HL-60/S4 treated with phorbol 12-myristate 13-acetate at 8.2 ng/mL for 4 days and 3 days (cell line): ENCODE measurements around the gene CXorf49.
"Not testable (repeated sequence)": the region's sequence is repeated elsewhere in the genome, so short reads cannot be mapped to it uniquely, and the experiment has no call there.

Experiments used
- in situ Hi-C: fragments of 300-500 bp; cut with MboI; formaldehyde crosslinking; loops from 2 replicates; pipeline ENCODE4 v1.15.0; 2022; ENCODE audit warnings: low sequenced_read_pairs

CXorf49 gene

GRCh38 chrX:71675636-71676035, 42.4 kb downstream of the CXorf49 start:
- in situ Hi-C loops, result not testable (repeated sequence)

- in situ Hi-C loops, result no loop called here
Measured at GRCh38 chrX:71671938-71672337, 46.1 kb downstream of the CXorf49 start.

- in situ Hi-C loops, result no loop called here
Measured at GRCh38 chrX:71671043-71671780, 46.9 kb downstream of the CXorf49 start.

- in situ Hi-C loops, result not testable (repeated sequence)
Measured at GRCh38 chrX:71669947-71670346, 48.1 kb downstream of the CXorf49 start.

DNA sequence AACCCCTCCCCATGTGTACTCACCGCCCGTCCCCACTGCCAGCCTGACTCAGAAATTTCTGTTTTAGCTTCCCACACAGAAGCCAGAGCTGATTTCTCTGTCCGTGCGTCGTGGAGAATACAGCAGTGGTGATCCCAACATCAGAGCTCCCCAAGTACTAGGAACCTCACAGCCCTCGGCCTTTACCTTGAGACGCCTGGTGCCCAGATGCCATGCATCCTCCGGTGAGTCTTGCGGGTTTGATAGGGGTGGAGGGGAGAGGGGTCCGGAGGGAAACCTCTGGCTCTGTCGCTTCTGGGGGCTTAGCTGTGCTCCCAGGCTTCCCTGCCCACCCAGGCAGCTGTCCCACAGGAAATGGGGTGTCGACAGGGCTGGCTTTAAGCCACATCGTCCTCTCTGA, 48.6 kb downstream of the CXorf49 start:
- in situ Hi-C loops, result no loop called here

- in situ Hi-C loops, result no loop called here
Measured at GRCh38 chrX:71668248-71668595, 49.9 kb downstream of the CXorf49 start.

DNA sequence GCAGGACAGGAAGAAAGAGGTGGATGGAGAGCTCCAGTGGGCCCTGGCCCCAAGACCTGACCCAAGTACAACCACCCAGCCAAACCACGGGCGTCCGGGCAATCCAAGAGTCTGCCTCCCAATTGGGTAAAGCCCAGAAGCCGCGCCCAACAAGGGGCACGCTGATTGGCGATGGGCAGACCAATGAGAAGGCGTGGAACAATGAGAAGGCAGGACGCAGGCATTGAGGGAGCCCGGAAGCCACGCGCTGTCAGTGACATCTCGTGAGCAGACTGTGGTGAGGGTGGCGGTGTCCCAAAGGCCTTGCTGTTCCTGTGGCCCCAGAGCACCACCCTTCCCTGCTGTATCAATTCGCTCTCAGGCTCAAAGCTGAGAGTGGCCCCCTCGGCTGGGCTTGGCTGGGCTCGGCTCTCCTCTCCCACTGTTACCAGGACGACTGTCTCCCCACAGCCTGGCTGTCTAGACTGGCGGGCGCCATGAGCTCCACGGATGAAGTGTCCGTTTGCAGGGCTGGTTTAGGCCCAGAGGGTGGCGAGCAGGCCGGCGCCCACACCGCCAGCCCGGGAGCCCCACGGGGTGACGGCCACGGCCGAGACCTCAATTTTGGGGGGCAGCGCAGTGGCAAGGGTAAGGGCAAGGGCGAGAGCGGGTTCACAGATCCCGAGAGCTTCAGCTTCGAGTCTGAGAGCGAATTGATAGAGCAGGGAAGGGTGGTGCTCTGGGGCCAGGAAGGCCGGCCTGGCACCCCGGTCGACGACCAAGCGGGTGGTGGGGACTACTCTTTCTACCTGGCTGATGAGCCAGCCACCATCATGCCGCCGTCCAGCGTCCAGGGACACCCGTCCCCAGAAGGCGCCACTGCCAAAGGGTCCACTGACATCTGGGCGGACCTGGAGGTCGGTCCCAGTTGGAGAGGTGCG, 50.5 kb downstream of the CXorf49 start, which contains the start of gene LOC101059915:
Gene LOC101059915 (plus strand): TSS at position 219 of the 920 bp plus-strand sequence.
- in situ Hi-C loops, result no loop called here

GRCh38 chrX:71666240-71667223, 51.6 kb downstream of the CXorf49 start:
- in situ Hi-C loops, result no loop called here

- in situ Hi-C loops, result no loop called here
Measured at GRCh38 chrX:71665747-71666146, 52.3 kb downstream of the CXorf49 start.

- in situ Hi-C loops, result no loop called here
Measured at GRCh38 chrX:71664889-71665491, 53.1 kb downstream of the CXorf49 start.
